ENCODE data around the gene ACO1. TPM values are rescaled to one million over a fixed set of nuclear protein-coding genes. Genes with fewer than 3 reads are reported as not detected.

Gene ACO1
- total and polyA plus RNA-seq, 4 donors = 41.3 to 78.5 (median 59.5) TPM

GRCh38 chr9:32404402-32404801, 20.0 kb downstream of the ACO1 start:
- Histone ChIP-seq H3K4me1 (ENCODE audit: control insufficient read depth in 4 of 4, insufficient read depth in 4 of 4, low read length in 3 of 4) (peaks cover 6 to 37% (median 27%) of the 10 kb centered on the region in 4 donors), H3K27me3 (ENCODE audit: control insufficient read depth in 4 of 4, insufficient read depth in 4 of 4, low read length in 3 of 4) (no peaks in the 10 kb centered on the region)
- 32% methylated on average over 1 of the region's 1 CpG for WGBS

GRCh38 chr9:32404856-32405255, 20.4 kb downstream of the ACO1 start:
- no peak for DNase-seq (ENCODE audit: low spot score)
- TF ChIP-seq MAX (IDR thresholded peaks at IDR 0.05) (peak; percentile 47), HNF4G (IDR thresholded peaks at IDR 0.05) (no peak), JUND (IDR thresholded peaks at IDR 0.05) (no peak), YY1 (IDR thresholded peaks at IDR 0.05) (peak; percentile 61), TAF1 (conservative IDR thresholded peaks at IDR 0.05) (peak; percentile 72), FOXA1 (IDR thresholded peaks at IDR 0.05) (no peak), CTCF (IDR thresholded peaks at IDR 0.05; ENCODE audit: low read depth, low read length, missing input control) (no peak), REST (IDR thresholded peaks at IDR 0.05) (no peak), GABPA (IDR thresholded peaks at IDR 0.05 in 1 of 2, conservative IDR thresholded peaks at IDR 0.05 in 1 of 2) (no peak), EGR1 (IDR thresholded peaks at IDR 0.05; ENCODE audit: low read depth in 2 of 2) (no peak), HNF4A (conservative IDR thresholded peaks at IDR 0.05) (no peak), FOXA2 (IDR thresholded peaks at IDR 0.05) (no peak), ATF3 (IDR thresholded peaks at IDR 0.05) (no peak), NR2F2 (IDR thresholded peaks at IDR 0.05) (no peak), RXRA (IDR thresholded peaks at IDR 0.05) (peak in 1 of 2 donors; percentile 9), SP1 (IDR thresholded peaks at IDR 0.05) (peak; percentile 48), RAD21 (IDR thresholded peaks at IDR 0.05) (no peak), ZBTB33 (IDR thresholded peaks at IDR 0.05) (no peak)
- 32% methylated on average over 8 of the region's 8 CpGs for WGBS
- peak overlapping the region; percentile 75 to 94 for H3K27ac ChIP-seq (ENCODE audit: low read depth in 1 of 2, low read length in 2 of 2)
- H3K9me3 ChIP-seq (ENCODE audit: control insufficient read depth in 4 of 4, low read length in 3 of 4) = no peaks in the 10 kb centered on the region
- H3K9ac ChIP-seq (ENCODE audit: low read depth in 1 of 2, low read length in 2 of 2) = peak overlapping the region; percentile 36 to 84
- H3K4me1 ChIP-seq (ENCODE audit: control insufficient read depth in 4 of 4, insufficient read depth in 4 of 4, low read length in 3 of 4) = peaks cover 6 to 37% (median 27%) of the 10 kb centered on the region in 4 donors
- no peaks in the 10 kb centered on the region for H3K27me3 ChIP-seq (ENCODE audit: control insufficient read depth in 4 of 4, insufficient read depth in 4 of 4, low read length in 3 of 4)
- peaks cover 17 to 41% (median 34%) of the 10 kb centered on the region in 4 donors for H3K36me3 ChIP-seq (ENCODE audit: control insufficient read depth in 4 of 4, insufficient read depth in 3 of 4, low read depth in 1 of 4, low read length in 3 of 4)
- H3K4me3 ChIP-seq (ENCODE audit: low read depth in 1 of 3, low read length in 3 of 3) = peak overlapping the region in 2 of 3 donors; percentile 12 to 60

More at GRCh38 chr9:32404402-32404801, 20.0 kb downstream of the ACO1 start:
- peak overlapping the region in 1 of 2 donors; percentile 84 for H3K9ac ChIP-seq (ENCODE audit: low read depth in 1 of 2, low read length in 2 of 2)
- DNase-seq (ENCODE audit: low spot score) = no peak
- TF ChIP-seq HNF4G (IDR thresholded peaks at IDR 0.05) = no peak
- TF ChIP-seq HNF4A (conservative IDR thresholded peaks at IDR 0.05) = peak; percentile 27 to 64
- TF ChIP-seq GABPA (IDR thresholded peaks at IDR 0.05 in 1 of 2, conservative IDR thresholded peaks at IDR 0.05 in 1 of 2) = no peak
- no peak for TF ChIP-seq RAD21 (IDR thresholded peaks at IDR 0.05)
- peak overlapping the region in 2 of 3 donors; percentile 12 to 60 for H3K4me3 ChIP-seq (ENCODE audit: low read depth in 1 of 3, low read length in 3 of 3)
- H3K36me3 ChIP-seq (ENCODE audit: control insufficient read depth in 4 of 4, insufficient read depth in 3 of 4, low read depth in 1 of 4, low read length in 3 of 4) = peaks cover 15 to 38% (median 32%) of the 10 kb centered on the region in 4 donors
- H3K27ac ChIP-seq (ENCODE audit: low read depth in 1 of 2, low read length in 2 of 2) = peak overlapping the region; percentile 75 to 94
- no peaks in the 10 kb centered on the region for H3K9me3 ChIP-seq (ENCODE audit: control insufficient read depth in 4 of 4, low read length in 3 of 4)

Data from liver (tissue), 9 donors.